ENCODE data around the gene CCDC181.
A peak's percentile ranks its signal among the peaks of the same experiment; 100 is the strongest.

Gene CCDC181

DNA sequence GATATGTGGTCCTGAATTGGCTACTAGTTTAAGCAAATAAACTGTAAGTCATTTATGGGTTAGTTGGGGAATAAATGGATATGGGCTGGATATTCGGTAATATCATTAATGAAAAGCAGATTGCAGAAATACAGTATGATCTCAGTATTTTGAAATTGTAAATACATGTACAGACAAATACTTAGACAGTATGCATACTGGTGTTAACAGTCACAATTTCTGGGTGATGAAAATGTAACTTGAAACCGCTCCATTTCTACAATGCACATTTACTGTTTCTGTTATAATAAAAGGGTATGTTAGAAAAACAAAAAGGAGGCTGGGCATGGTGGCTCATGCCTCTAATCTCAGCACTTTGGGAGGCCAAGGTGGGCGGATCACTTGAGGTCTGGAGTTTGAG is 31.3 kb downstream of the CCDC181 start:
- peak; percentile 11 for DNase-seq

DNA sequence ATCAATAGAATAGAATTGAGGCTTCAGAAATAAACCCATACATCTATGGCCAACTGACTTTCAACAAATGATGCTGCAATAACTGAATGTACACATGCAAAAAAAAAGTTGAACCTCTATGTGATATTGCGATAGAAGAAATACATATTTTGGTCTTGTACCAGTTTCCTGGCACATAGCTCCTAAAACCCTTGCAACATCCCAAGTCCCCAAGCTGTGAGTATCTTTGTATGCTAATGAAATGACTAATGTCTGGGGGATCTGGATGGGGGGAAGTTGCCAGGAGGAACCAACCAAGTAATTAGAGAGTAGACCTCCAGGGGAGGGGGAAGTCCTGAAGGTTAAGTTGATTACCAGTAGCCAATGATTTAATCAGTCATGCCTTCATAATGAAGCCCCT is 34.9 kb downstream of the CCDC181 start:
- DNase-seq: peak; percentile 11

GRCh38 chr1:169390303-169390702 is 37.0 kb downstream of the CCDC181 start:
- DNase-seq: no peak

DNA sequence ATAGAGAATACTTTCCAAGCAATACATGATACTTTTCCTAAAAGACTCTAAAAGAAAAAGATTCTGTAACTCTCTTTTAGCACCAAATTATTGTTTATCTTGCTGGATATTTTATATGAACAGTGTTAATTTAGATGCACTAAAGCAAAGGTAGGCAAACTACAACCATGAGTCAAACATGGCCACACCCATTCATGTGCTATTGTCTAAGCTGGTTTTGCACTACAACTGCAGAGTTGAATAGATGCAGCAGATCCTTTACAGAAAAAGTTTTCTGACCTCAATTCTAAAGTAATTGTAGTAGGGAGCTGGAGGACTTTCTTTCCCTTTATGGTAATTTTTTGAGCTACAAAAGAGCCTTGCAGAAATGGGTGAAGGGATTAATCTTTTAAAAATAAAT is 39.9 kb downstream of the CCDC181 start:
- no peak for DNase-seq

- no peak for DNase-seq
Observed at GRCh38 chr1:169383449-169383848, 43.8 kb downstream of the CCDC181 start.

- DNase-seq: no peak
Observed at GRCh38 chr1:169381162-169381561, 46.1 kb downstream of the CCDC181 start.

GRCh38 chr1:169371404-169371803 is 55.9 kb downstream of the CCDC181 start:
- DNase-seq: no peak

- no peak for DNase-seq
Observed at GRCh38 chr1:169368406-169368769, 58.9 kb downstream of the CCDC181 start.

- DNase-seq: peak; percentile 97
Observed at GRCh38 chr1:169367686-169368405, 59.4 kb downstream of the CCDC181 start, which contains the start of the genes BLZF1 and NME7. TSS of gene BLZF1 (plus strand) at chr1:169368195. CDS start at chr1:169369523, 1,328 bp downstream. TSS of gene NME7 (minus strand) at chr1:169367797. CDS start at chr1:169367710, 87 bp downstream.

DNA sequence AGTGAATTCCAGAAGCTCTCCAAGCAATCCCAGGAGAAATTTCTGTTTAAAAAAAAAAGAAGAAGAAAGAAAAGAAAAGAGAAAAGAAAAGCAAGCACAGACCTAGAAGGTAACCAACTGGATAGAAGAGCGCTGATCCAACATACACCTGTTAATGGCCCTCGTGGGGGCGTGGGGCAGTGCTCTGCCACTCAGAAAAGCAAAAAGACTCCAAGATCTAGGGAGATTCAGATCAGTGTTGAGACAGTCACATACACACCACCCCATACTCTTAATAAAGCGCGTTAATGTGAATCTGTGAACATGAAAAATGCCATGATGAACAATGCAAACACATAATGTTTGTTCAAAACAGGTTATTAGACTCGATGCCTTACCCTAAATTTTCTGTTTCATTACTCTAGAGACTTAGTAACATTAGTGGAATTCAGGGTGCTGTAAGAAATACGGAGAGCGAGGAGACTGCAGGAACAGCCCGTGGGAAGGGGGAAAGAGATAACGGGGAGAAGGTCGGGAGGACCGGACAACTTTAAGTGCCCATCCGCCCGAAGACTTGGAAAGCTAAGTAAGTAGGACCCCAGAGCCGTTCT is 60.1 kb downstream of the CCDC181 start:
- no peak for DNase-seq

GRCh38 chr1:169364948-169365347 is 62.3 kb downstream of the CCDC181 start:
- DNase-seq: no peak

DNA sequence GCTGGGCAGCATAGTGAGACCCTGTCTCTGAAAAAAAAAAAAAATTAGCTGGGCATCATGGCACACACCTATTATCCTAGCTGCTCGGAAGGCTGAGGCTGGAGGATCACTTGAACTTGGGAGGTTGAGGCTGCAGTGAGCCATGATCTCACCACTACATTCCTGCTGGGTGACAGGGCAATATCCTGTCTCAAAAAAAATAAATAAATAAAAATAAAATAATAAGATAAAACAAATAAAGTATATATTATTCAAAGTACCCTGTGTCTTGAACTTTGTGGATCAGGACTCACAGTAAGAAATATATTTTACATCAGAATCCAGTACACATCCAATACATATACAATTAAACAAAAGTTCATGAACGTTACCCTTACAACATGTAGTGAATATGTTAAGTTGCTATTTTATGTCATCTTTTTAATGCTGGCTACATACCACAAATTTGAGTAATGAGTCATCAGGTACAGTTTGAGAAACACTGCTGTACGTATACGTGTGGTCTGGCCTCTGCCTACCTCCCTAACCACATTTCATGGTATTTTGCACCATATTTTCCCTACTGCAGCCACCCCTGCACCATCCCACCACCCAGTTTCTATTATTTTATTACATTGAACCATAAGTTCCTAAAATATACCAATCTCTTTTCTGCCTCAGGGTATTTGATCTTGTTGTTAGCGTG is 64.1 kb downstream of the CCDC181 start:
- peak; percentile 86 for DNase-seq

DNA sequence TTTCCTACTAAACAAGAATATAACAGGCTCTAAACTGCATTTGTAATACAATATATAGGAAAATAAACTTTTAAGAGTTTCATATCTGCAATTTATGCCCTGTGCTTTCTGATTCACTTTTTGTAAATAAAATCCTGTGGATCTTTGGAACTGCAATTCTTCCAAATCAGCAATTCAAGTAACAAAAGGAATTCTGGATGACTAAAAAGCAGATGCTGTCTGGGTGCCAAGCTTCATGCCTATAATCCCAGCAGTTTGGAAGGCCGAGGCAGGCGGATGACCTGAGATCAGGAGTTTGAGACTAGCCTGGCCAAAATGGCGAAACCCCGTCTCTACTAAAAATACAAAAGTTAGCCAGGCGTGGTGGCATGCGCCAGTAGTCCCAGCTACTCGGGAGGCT is 66.0 kb downstream of the CCDC181 start:
- peak; percentile 17 for DNase-seq

- DNase-seq: no peak
Observed at GRCh38 chr1:169360415-169360814, 66.9 kb downstream of the CCDC181 start.

- DNase-seq: peak; percentile 60
Observed at GRCh38 chr1:169348383-169349036, 78.8 kb downstream of the CCDC181 start.

- DNase-seq: no peak
Observed at GRCh38 chr1:169347688-169348382, 79.4 kb downstream of the CCDC181 start.

GRCh38 chr1:169346036-169346589 is 81.2 kb downstream of the CCDC181 start:
- DNase-seq: no peak

- no peak for DNase-seq
Observed at GRCh38 chr1:169345511-169345910, 81.8 kb downstream of the CCDC181 start.

Data from fibroblast of skin of scalp (primary cell).